Trophoblast cell (in vitro differentiated cells and primary cell): ENCODE data around the gene ADRA2B.

ENCODE experiments used
- DNase-seq, 2 donors: peaks; one replicate each; pipeline ENCODE4 v3.0.0-alpha.2; 2016
- H2AFZ ChIP-seq: 2 replicates; pipeline ENCODE4 v1.6.1; 2013; ENCODE audit warnings: low read length, moderate library complexity, mild to moderate bottlenecking; ENCODE audit not compliant: insufficient read depth, poor library complexity
- H2AK5ac ChIP-seq: 2 replicates; pipeline ENCODE4 v1.6.1; 2013; ENCODE audit warnings: mild to moderate bottlenecking, low read length
- H2BK120ac ChIP-seq: 2 replicates; pipeline ENCODE4 v1.6.1; 2013; ENCODE audit warnings: low read length, mild to moderate bottlenecking, moderate library complexity; ENCODE audit not compliant: insufficient read depth, poor library complexity
- H2BK12ac ChIP-seq: 2 replicates; pipeline ENCODE4 v1.6.1; 2013; ENCODE audit warnings: mild to moderate bottlenecking, low read length, moderate library complexity
- H2BK5ac ChIP-seq: 2 replicates; pipeline ENCODE4 v1.6.1; 2013; ENCODE audit warnings: low read length, low read depth, moderate library complexity, mild to moderate bottlenecking; ENCODE audit not compliant: poor library complexity
- H3K14ac ChIP-seq: 2 replicates; pipeline ENCODE4 v1.6.1; 2013; ENCODE audit warnings: mild to moderate bottlenecking, low read length
- H3K18ac ChIP-seq: 2 replicates; pipeline ENCODE4 v1.6.1; 2013; ENCODE audit warnings: mild to moderate bottlenecking, low read length
- H3K23ac ChIP-seq: 2 replicates; pipeline ENCODE4 v1.6.1; 2013; ENCODE audit warnings: low read length
- H3K27ac ChIP-seq: 2 replicates; pipeline ENCODE4 v1.5.1; 2013; ENCODE audit warnings: low read depth, mild to moderate bottlenecking, inconsistent platforms, low read length, moderate library complexity
- H3K27me3 ChIP-seq: 2 replicates; pipeline ENCODE4 v1.6.1; 2013; ENCODE audit warnings: inconsistent platforms, mild to moderate bottlenecking, low read length, moderate library complexity; ENCODE audit not compliant: insufficient read depth
- H3K36me3 ChIP-seq, 2 experiments: 1 replicate in 1 of 2; 2 replicates in 1 of 2; pipeline ENCODE4 v1.6.1; 2013; ENCODE audit warnings: low read length in 2 of 2, mild to moderate bottlenecking in 2 of 2, moderate library complexity in 1 of 2; ENCODE audit not compliant: insufficient read depth in 2 of 2, control insufficient read depth in 1 of 2
- H3K4ac ChIP-seq: 2 replicates; pipeline ENCODE4 v1.6.1; 2013; ENCODE audit warnings: low read depth, mild to moderate bottlenecking, low read length, moderate library complexity
- H3K4me1 ChIP-seq, 2 experiments: 1 replicate in 1 of 2; 2 replicates in 1 of 2; pipeline ENCODE4 v1.6.1; 2013; ENCODE audit warnings: low read length in 2 of 2, mild to moderate bottlenecking in 2 of 2, moderate library complexity in 1 of 2; ENCODE audit not compliant: insufficient read depth in 2 of 2, control insufficient read depth in 1 of 2
- H3K4me2 ChIP-seq: 2 replicates; pipeline ENCODE4 v1.6.1; 2013; ENCODE audit warnings: inconsistent platforms, mild to moderate bottlenecking, low read length, moderate library complexity
- H3K4me3 ChIP-seq: 2 replicates; pipeline ENCODE4 v1.5.1; 2013; ENCODE audit warnings: mild to moderate bottlenecking, low read depth, low read length, inconsistent platforms
- H3K79me1 ChIP-seq: one replicate; pipeline ENCODE4 v1.6.1; 2013; ENCODE audit warnings: low read length
- H3K79me2 ChIP-seq: 2 replicates; pipeline ENCODE4 v1.6.1; 2013; ENCODE audit warnings: low read length, mild to moderate bottlenecking; ENCODE audit not compliant: control insufficient read depth, insufficient read depth, poor library complexity
- H3K9ac ChIP-seq: 2 replicates; pipeline ENCODE4 v1.6.1; 2013; ENCODE audit warnings: mild to moderate bottlenecking, low read length
- H3K9me3 ChIP-seq: 2 replicates; pipeline ENCODE4 v1.6.1; 2013; ENCODE audit warnings: low read depth, mild to moderate bottlenecking, control low read depth, inconsistent platforms, low read length; ENCODE audit not compliant: insufficient read depth
- H4K12ac ChIP-seq: 2 replicates; pipeline ENCODE4 v1.6.1; 2013; ENCODE audit warnings: low read depth, mild to moderate bottlenecking, low read length, moderate library complexity
- H4K8ac ChIP-seq: 2 replicates; pipeline ENCODE4 v1.6.1; 2013; ENCODE audit warnings: low read depth, mild to moderate bottlenecking, low read length, moderate library complexity
- H4K91ac ChIP-seq: one replicate; pipeline ENCODE4 v1.6.1; 2013; ENCODE audit warnings: low read depth, mild to moderate bottlenecking, low read length, moderate library complexity
- WGBS: extraction: QIAGEN DNeasy Blood & Tissue Kit; methylation state at CpG from one replicate; pipeline ENCODE4 v1.1.7; 2013; ENCODE audit warnings: missing lambda C conversion rate; ENCODE audit not compliant: insufficient read length, insufficient coverage; ENCODE audit errors: extremely low coverage; 5-methylcytosine and 5-hydroxymethylcytosine counted together

Gene ADRA2B

DNA sequence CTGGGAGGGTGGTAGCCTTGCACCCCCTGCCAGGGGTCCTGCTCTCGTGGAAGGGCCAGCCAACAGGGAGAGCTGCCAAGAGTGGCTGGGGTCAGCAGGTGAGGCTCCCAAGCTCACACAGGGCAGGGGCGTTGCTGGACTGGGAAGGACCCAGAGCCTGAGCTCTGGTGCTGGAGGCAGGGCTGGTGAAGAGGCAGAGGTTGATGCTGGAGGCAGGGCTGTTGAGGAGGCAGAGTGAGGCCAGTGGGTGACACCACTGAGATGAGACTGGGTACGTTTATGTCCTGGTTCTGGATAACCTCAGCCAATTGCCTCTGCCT, 7.0 kb downstream of the ADRA2B start:
- H2AK5ac ChIP-seq = no peak overlapping the region
- H3K14ac ChIP-seq = no peak overlapping the region
- peaks cover 5% of the 10 kb centered on the region for H3K79me1 ChIP-seq
- H3K36me3 ChIP-seq = no peaks in the 10 kb centered on the region
- H3K4me2 ChIP-seq = no peak overlapping the region
- H3K9ac ChIP-seq = no peak overlapping the region
- H3K27me3 ChIP-seq = no peaks in the 10 kb centered on the region
- H3K27ac ChIP-seq = no peak overlapping the region
- H2BK12ac ChIP-seq = no peak overlapping the region
- H3K9me3 ChIP-seq = peaks cover 9% of the 10 kb centered on the region
- no peak overlapping the region for H3K4ac ChIP-seq
- no peaks in the 10 kb centered on the region for H3K79me2 ChIP-seq
- H4K91ac ChIP-seq = peak overlapping the region; percentile 77
- no peak overlapping the region for H3K4me3 ChIP-seq
- no peak overlapping the region for H2AFZ ChIP-seq
- no peak overlapping the region for H4K8ac ChIP-seq
- no peak overlapping the region for H2BK5ac ChIP-seq
- H3K23ac ChIP-seq = no peak overlapping the region
- peaks cover 8 to 9% of the 10 kb centered on the region in 2 experiments for H3K4me1 ChIP-seq
- no CpG with 5 or more reads among the region's 3 CpGs for WGBS
- no peak for DNase-seq
- no peak overlapping the region for H3K18ac ChIP-seq
- H4K12ac ChIP-seq = no peak overlapping the region
- H2BK120ac ChIP-seq = no peak overlapping the region

DNA sequence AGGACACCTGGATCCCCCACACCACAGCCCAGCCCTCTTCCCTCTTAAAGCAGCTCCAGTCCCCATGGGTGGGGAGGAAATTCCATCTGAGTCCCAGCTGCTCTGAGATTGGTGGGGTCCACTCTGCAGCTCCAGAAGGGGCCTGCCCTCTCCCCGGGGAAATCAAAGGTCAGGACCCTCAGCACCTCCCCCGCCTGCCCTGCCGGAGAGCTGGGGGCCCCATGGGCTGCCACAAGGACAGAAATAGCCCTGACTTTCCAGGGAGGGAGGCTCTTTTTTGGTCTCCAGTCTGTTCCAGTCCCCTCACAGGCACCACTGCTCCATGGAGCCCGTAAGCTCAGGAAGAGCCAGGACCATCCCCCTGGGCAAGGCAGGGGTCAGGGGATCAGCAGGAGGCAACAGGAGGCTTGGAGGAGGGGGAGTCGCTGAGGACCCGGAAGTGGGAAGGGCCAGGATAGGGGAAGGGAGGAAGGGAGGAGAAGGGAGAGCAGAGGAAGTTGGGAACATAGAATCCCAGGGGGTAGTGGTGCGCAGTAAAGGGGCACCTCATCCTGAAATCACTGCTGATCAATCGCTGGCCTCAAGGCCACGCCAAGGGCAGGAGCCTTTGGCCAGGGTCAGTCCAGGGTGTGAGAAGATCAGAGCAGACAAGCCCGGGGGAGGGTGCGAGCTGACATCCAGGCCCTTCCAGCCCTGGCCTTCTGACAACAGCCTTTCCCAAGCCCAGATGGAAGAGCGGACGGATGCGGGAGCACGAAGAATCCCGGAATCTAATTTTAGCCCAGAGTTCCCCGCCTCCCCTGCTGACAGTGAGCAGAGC, 7.6 kb downstream of the ADRA2B start:
- Histone ChIP-seq H2BK120ac (no peak overlapping the region), H3K4me2 (no peak overlapping the region), H3K9me3 (peaks cover 9% of the 10 kb centered on the region), H3K4me1 (peaks cover 8 to 9% of the 10 kb centered on the region in 2 experiments), H3K36me3 (no peaks in the 10 kb centered on the region), H2AFZ (peak overlapping the region; percentile 73), H3K23ac (no peak overlapping the region), H4K8ac (peak overlapping the region; percentile 64), H3K14ac (peak overlapping the region; percentile 59), H4K91ac (peak overlapping the region; percentile 77), H3K27ac (no peak overlapping the region), H3K9ac (no peak overlapping the region), H3K4me3 (no peak overlapping the region), H2BK5ac (no peak overlapping the region), H3K27me3 (no peaks in the 10 kb centered on the region), H3K79me1 (peaks cover 5% of the 10 kb centered on the region), H3K4ac (no peak overlapping the region), H3K79me2 (no peaks in the 10 kb centered on the region), H3K18ac (no peak overlapping the region), H4K12ac (peak overlapping the region; percentile 48), H2AK5ac (no peak overlapping the region), H2BK12ac (no peak overlapping the region)
- no peak for DNase-seq
- WGBS = no CpG with 5 or more reads among the region's 17 CpGs

DNA sequence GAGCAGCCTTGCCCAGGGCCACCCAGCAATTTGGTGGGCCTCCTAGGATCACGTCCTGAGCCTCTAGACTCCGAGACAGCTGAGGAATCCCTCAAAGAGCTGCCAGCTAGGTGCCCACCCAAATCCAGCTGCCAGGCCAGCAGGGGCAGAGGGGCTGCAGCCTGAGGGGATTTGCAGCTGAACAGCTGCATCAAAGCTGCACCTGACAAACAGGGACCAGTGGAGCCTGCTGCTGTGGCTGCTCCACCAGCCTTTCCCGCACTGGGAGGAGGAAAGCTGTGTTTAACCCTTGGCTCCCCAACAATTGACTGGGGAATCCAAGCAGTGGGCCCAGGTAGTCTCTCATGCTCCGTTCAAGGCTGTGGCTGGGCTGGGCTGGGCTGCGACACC, 8.2 kb downstream of the ADRA2B start:
- no peak for DNase-seq
- Histone ChIP-seq H2AK5ac (no peak overlapping the region), H3K23ac (no peak overlapping the region), H3K4me2 (no peak overlapping the region), H4K8ac (no peak overlapping the region), H2BK5ac (no peak overlapping the region), H2AFZ (peak overlapping the region; percentile 73), H2BK120ac (no peak overlapping the region), H2BK12ac (no peak overlapping the region), H4K91ac (peak overlapping the region; percentile 19), H3K4me3 (no peak overlapping the region), H3K79me2 (no peaks in the 10 kb centered on the region), H3K14ac (no peak overlapping the region), H3K79me1 (peaks cover 5% of the 10 kb centered on the region), H3K4me1 (peaks cover 8 to 9% of the 10 kb centered on the region in 2 experiments), H3K36me3 (no peaks in the 10 kb centered on the region), H3K9ac (no peak overlapping the region), H3K27ac (no peak overlapping the region), H3K27me3 (no peaks in the 10 kb centered on the region), H3K4ac (no peak overlapping the region), H3K18ac (no peak overlapping the region), H3K9me3 (peaks cover 9% of the 10 kb centered on the region), H4K12ac (no peak overlapping the region)
- no CpG with 5 or more reads among the region's 5 CpGs for WGBS

DNA sequence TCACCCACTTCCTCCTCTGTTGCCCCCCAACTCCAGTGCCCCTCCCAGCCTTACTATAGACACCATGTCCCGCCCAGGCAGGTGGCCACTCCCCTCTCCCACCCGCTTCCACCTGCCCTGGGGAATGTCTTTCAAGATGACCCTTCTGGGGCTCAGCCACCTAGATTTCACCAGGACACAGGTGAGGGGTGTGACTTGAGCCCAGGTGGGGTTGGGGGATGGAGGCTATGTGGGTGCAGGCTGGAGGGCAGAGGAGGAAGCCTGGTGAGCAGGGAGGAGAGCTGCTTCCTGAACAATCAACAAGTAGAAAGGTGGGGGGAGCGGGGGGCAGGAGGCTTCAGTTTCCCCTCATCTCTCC, 8.7 kb downstream of the ADRA2B start:
- Histone ChIP-seq H3K27me3 (no peaks in the 10 kb centered on the region), H3K36me3 (no peaks in the 10 kb centered on the region), H3K79me1 (peaks cover 5% of the 10 kb centered on the region), H3K4me3 (no peak overlapping the region), H4K12ac (no peak overlapping the region), H2BK120ac (no peak overlapping the region), H3K9ac (no peak overlapping the region), H3K18ac (no peak overlapping the region), H2AK5ac (no peak overlapping the region), H3K79me2 (no peaks in the 10 kb centered on the region), H2AFZ (no peak overlapping the region), H3K4me2 (no peak overlapping the region), H3K23ac (no peak overlapping the region), H3K4ac (no peak overlapping the region), H4K91ac (no peak overlapping the region), H3K27ac (no peak overlapping the region), H3K14ac (no peak overlapping the region), H3K4me1 (peaks cover 8 to 9% of the 10 kb centered on the region in 2 experiments), H4K8ac (no peak overlapping the region), H3K9me3 (peaks cover 9% of the 10 kb centered on the region), H2BK5ac (no peak overlapping the region), H2BK12ac (no peak overlapping the region)
- no peak for DNase-seq
- WGBS = no CpG with 5 or more reads among the region's 3 CpGs
